HG02885 (cell line): ENCODE measurements around the gene ZBTB21.
"Not testable (repeated sequence)": the region's sequence is repeated elsewhere in the genome, so short reads cannot be mapped to it uniquely, and the experiment has no call there.

Experiments used
- ATAC-seq: cut with Tn5 transposase; IDR thresholded peaks from one replicate; pipeline ENCODE4 v1.9.1; 2021; ENCODE audit warnings: mild to moderate bottlenecking; ENCODE audit not compliant: unreplicated experiment, poor library complexity

The ZBTB21 gene

GRCh38 chr21:41997657-41998056 is 12.5 kb downstream of the ZBTB21 start:
- ATAC-seq: no peak

GRCh38 chr21:41995577-41995976 is 14.6 kb downstream of the ZBTB21 start:
- no peak for ATAC-seq

GRCh38 chr21:41994613-41995012 is 15.5 kb downstream of the ZBTB21 start:
- ATAC-seq: not testable (repeated sequence)

- no peak for ATAC-seq
Measured at GRCh38 chr21:41993744-41994143, 16.4 kb downstream of the ZBTB21 start.

- ATAC-seq: no peak
Measured at GRCh38 chr21:41992576-41992975, 17.6 kb downstream of the ZBTB21 start.

GRCh38 chr21:41991659-41992058 is 18.5 kb downstream of the ZBTB21 start:
- no peak for ATAC-seq

GRCh38 chr21:41989698-41990097 is 20.5 kb downstream of the ZBTB21 start:
- no peak for ATAC-seq

- no peak for ATAC-seq
Measured at GRCh38 chr21:41987310-41987709, 22.9 kb downstream of the ZBTB21 start.

- no peak for ATAC-seq
Measured at GRCh38 chr21:41985662-41986416, 24.3 kb downstream of the ZBTB21 start.

GRCh38 chr21:41983229-41983628 is 26.9 kb downstream of the ZBTB21 start:
- no peak for ATAC-seq

GRCh38 chr21:41980561-41980960 is 29.6 kb downstream of the ZBTB21 start:
- no peak for ATAC-seq

- no peak for ATAC-seq
Measured at GRCh38 chr21:41979751-41980369, 30.3 kb downstream of the ZBTB21 start.

- ATAC-seq: no peak
Measured at GRCh38 chr21:41979335-41979734, 30.8 kb downstream of the ZBTB21 start.

- no peak for ATAC-seq
Measured at GRCh38 chr21:41977034-41977950, 32.9 kb downstream of the ZBTB21 start.

- ATAC-seq: no peak
Measured at GRCh38 chr21:41976611-41977010, 33.5 kb downstream of the ZBTB21 start.

GRCh38 chr21:41975391-41976272 is 34.5 kb downstream of the ZBTB21 start:
- no peak for ATAC-seq

GRCh38 chr21:41974752-41975053 is 35.5 kb downstream of the ZBTB21 start:
- no peak for ATAC-seq

GRCh38 chr21:41973861-41974751 is 36.1 kb downstream of the ZBTB21 start:
- no peak for ATAC-seq

GRCh38 chr21:41973427-41973831 is 36.7 kb downstream of the ZBTB21 start:
- no peak for ATAC-seq
